GM19397 (cell line): ENCODE measurements around the gene E2F2.

ENCODE experiments used
- ATAC-seq: cut with Tn5 transposase; IDR thresholded peaks from one replicate; pipeline ENCODE4 v1.9.1; 2021; ENCODE audit warnings: mild to moderate bottlenecking, moderate library complexity; ENCODE audit not compliant: unreplicated experiment

E2F2 gene

DNA sequence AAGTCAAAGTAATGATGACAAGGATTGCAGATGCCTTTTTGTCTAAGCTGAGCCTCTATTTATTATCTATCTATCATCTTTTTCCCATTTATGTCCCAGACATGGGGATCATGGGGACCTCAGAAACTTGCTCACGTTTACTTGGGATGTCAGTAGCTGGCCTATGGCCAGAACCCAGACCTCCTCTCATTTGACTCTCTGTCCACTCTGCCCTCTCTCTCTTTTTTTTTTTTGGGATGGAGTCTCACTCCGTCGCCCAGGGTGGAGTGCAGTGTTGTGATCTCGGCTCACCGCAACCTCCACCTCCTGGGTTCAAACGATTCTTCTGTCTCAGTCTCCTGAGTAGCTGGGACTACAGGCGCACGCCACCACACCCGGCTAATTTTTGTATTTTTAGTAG, 32.0 kb upstream of the E2F2 start:
- no peak for ATAC-seq

DNA sequence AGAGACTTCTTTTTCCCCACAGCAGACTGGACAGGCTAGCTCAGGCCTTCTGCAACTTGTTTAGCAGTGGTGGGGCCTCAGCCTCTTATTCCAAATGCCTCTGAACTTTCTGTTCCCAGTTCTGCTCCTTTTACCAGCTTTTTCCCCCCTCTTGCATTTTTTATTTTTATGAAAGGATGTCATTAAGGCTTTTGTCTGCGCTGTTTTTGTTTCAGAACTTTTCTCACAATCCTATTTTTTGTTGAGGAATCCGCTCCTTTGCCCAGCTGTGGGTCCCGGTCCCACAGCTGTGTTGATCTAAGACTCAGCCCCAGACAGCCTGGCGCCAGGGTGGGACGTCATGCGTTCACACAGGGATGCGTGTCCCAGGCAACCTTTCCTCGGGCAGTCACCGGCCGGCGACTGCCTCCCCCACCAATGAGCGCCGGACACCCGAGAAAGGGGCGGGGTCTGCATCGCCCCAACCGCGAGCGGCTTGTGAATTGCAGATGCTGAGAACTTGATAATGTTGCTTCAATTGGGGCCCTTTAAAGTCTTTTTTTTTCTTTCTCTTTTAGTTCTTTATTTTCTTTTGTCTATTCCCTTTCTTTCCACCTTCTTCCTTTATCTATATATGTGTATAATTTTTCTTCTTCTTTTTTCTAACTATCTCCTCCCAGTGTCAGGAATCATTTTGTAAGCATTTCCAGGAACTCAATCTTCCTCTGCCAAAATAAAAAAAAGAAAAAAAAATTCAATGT, 31.3 kb upstream of the E2F2 start:
- ATAC-seq = no peak

DNA sequence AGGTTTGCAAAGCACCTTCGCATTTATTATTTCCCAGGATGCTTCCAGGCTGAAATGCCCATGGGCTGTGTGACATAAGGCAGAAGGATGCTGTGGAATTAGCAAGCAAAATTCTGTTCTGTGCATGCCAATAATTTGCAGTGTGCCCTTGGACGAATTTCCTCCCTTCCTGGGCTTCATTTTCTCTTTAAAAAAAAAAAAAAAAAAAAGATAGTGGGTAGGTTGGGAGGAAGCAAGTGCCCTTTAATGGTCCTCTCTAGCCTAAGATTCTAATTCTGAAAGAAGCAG, 30.7 kb upstream of the E2F2 start:
- ATAC-seq = no peak

DNA sequence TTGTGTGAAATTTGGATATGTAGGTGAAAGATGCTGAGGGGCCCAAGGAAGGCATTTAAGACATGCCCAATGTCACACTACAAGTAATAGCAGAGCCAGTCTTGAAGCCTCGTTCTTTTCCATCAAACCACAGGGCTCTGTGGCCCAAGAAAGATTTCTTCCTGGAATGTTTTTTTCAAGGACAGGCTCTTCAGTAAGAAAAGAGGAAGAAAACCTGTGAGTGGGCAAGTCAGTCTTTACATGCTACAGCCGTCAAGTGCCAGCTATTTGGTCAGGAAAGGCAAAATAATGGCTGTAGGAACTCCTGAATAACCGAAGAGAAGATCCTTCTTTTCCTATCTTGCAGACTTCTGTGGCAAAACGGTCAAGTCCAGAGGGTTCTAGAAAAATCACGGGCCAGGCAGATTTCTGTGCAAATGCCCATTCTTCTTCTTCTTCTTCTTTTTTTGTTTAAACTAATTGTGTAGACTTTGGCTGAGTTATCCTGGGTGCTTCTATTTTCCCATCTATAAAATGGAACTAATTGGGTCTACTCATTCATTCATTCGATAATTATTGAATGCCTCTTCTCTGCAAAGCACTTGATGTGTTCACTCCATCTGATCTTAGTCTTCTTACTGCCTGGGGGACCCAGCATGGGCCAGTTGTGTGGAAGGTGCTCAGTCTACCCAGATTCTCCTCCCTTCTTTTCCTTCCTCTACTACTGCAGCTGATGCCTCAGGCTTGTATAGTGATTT, 30.2 kb upstream of the E2F2 start:
- no peak for ATAC-seq

- ATAC-seq = no peak
Observed at GRCh38 chr1:23559985-23560741, 29.1 kb upstream of the E2F2 start.

- ATAC-seq = peak; percentile 71
Observed at GRCh38 chr1:23559136-23559984, 28.3 kb upstream of the E2F2 start, which contains the start of gene ID3. Gene ID3 (minus strand): TSS chr1:23559501. CDS start chr1:23559426, 75 bp downstream.

DNA sequence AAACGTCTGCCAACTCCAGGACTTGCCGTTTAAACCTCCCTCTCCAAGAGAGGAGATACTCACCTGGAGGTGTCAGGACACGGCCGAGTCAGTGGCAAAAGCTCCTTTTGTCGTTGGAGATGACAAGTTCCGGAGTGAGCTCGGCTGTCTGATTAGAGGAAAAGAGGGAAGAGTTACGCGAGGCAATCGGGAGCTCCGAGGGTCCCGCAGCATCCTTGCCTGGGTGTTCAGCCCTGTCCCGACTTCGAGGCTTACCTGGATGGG, 27.8 kb upstream of the E2F2 start:
- no peak for ATAC-seq

GRCh38 chr1:23558140-23558871, 27.3 kb upstream of the E2F2 start:
- ATAC-seq = no peak

- no peak for ATAC-seq
Observed at GRCh38 chr1:23557471-23558124, 26.6 kb upstream of the E2F2 start.

DNA sequence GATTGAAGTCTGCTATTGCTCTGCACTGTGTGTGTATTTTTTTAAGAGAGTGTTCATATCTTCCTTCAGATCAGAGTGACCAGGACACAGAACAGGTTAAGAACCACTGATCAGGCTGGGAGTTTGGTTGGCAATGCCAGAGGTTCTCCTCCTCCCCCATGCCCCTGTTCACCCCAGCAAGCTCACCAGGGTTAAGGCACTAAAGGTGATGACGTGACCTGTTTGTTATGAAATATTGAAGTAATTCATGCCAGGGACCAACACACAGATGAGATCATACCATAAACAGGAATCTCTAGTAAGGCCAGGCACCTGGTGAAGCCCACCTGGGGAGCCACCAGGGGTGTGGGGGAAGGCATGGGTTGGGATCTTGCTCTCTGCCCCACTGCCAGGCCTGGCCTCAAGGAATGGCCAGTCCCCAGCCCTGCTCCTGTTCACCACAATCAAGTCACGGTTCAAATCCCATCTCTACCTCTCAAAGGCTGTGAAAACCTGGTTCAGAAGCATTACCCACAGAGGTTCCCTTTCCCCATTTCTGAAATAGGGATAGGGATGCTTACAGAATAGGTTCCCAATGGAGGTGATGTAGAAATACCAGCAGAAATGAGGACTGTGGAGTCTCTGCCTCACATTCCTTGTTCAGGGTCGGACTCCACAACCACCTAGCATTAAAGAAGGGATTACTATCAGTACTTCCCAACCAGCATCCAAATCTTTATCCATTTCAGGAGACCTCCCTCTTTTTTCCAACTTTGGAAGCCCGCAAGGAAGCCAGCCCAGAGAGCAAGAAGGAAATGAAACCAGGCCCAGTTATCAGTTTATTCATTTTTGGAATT, 25.8 kb upstream of the E2F2 start:
- ATAC-seq = no peak

DNA sequence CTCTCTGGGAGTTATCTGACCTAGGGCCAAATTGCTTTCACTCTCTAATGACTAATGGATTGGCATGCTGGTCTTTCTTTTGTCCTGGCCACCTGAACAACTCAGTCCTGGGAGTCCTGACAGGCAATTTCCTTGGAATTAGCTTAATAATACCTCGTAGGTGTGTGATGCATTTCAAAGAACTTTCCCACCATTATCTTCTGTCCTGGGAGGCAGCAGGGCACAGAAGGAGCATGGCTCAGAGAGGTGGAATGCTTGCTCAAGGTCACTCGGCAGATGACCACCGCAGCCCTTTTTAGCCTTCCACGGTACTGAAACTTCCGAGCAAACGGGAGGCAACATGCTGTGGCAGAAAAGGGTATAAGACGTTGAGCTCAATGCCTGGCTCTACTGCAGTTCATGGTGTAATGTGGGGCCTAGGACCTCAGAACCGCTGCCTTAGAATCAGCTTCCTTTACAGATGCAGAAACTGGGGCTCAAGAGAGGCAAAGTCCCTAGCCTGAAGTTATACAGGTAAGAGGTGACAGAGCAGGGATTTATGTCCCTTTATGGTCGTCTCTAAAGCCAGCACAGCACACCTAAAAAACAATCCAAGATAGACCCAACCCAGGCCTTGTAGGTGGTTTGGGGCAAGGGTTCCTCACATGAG, 25.1 kb upstream of the E2F2 start:
- no peak for ATAC-seq

DNA sequence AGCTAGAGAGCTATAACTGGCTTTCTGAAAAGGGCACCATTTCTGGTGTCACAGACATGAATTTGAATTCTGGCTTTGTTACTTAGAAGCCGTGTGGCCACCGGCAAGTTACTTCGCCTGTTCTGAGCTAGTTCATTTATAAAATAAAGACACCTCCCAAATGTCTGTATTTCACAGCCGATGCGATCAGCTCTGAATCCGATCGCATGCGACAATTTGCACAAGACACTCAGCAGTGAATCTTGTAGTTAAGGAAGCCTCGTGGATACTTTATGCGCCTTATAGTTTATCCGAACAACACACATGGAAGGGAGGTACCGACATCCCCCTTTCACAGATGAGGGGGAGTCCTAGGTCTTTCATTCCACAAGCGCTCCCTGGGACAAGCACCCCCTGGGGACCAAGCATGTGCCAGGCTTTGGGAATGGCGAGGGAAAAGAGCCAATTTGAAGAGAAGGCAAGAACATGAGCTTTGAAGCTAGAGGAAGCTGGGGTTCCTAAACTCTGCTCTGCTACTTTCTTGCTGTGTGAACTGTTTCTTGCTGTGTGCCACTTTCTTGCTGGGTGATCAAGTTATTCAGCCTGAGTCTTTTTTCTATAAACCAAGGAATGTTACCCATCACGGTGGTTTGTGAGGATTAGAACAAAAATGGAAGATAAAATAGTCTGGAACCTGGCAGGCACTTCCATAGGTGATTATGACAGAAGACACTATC, 24.4 kb upstream of the E2F2 start:
- no peak for ATAC-seq

GRCh38 chr1:23554481-23555269, 23.6 kb upstream of the E2F2 start:
- peak; percentile 60 for ATAC-seq

DNA sequence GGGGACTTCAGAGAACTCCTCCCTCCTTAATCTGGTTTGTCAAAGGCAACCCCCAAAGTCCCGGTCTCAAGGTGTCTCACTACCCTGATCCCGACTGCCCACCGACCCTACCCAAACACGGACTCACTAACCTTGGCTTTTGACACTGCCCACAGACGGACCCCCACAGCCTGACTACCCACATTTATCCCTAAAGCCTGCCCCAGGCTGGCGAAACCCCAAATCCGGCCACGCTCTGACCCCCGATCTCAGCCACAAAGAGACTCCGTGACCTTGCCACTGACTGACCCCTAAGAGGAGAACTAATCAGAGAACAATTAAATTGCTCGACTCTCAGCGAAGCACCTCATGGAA, 23.1 kb upstream of the E2F2 start:
- ATAC-seq = no peak

- ATAC-seq = no peak
Observed at GRCh38 chr1:23553231-23554126, 22.4 kb upstream of the E2F2 start.

DNA sequence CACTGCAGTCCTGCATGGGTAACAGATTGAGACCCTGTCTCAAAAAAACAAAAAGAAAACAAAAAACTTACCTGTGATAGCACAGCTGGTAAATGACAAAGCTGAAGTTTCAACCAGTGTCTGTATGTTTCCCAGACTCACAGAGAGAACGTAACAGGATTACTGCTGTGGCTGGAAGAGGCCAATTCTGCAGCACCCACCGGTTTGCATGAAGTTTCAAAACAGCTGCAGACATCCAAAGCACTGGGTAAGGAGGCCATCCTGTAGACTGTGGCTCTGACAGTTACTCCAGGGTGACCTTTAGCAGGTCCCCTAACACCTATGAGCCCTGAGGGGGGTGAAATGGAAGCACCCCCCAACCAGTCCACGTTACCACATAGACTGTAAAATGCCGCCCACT, 20.8 kb upstream of the E2F2 start:
- no peak for ATAC-seq
